Activated T-cell treated with anti-CD3 and anti-CD28 coated beads for 48 hours (primary cell): ENCODE measurements around the gene MFGE8.

Source experiments
- DNase-seq: peaks from one replicate; pipeline ENCODE4 v3.0.0-alpha.2; 2020; ENCODE audit warnings: low read depth

MFGE8 gene

DNA sequence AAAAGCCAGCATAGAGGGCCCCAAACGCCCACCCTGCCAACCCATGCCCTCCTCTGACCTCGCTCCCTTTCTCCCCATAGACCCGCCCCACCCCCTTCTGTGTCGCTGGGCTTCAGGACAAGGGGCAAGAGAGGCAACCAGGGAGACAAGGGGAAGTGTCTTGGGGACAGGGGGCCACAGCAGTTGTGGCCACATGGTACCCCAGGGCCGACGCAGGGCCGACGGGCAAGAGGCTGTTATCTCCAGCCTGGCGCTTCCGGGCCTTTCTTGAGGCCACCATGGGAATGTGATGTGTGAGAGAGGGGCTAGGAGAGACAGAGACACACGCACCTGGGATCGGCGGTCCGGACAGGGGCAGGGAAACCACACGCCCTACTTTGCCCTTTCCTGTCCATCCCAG lies 14.4 kb downstream of the MFGE8 start:
- no peak for DNase-seq

DNA sequence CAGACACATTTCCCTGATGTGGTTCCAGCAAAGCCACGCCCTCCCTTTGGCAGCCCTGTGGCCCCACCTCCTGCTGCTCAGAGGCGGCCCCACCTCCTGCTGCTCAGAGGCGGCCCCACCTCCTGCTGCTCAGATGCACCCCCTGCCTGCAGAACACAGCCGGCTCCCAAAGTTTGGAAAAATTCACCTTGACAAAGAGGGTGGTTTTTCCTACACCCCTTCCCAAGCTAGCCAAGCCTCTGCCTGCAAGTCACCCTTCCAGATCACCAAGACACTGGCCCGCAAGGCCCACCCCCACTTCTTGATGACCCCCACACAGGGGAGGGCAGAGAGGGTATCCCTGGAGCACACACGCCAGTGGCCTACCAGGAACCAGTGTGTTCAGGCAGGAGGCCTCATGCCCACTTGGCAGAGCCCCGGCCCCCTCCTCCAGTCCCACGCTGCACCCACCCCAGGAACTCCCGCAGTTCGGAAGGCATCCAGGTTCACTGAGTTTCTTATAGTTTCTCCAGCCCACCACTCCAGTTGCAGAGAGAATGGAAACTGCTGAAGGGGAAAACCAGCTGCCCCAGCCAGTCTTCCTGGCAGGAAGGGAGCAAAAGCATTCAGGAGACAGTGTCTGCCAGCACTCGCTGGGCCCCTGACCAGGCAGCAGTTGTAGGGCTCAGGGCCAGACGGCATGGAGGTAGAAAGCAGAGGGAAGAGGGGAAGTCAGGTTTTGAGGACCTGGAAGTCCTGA lies 15.6 kb downstream of the MFGE8 start:
- peak; percentile 78 for DNase-seq

- DNase-seq = no peak
These were observed 16.1 kb downstream of the MFGE8 start for GRCh38 chr15:88897142-88897455.

GRCh38 chr15:88896333-88897033 lies 16.7 kb downstream of the MFGE8 start:
- no peak for DNase-seq

GRCh38 chr15:88894819-88895767 lies 18.1 kb downstream of the MFGE8 start, which contains the start of gene HAPLN3:
Gene HAPLN3, minus strand, starts transcription at chr15:88895544. Its CDS starts 8,246 bp downstream, at chr15:88887298.
- DNase-seq = peak; percentile 63

- DNase-seq = peak; percentile 83
These were observed 18.8 kb downstream of the MFGE8 start for GRCh38 chr15:88894348-88894818.

- no peak for DNase-seq
These were observed 21.5 kb downstream of the MFGE8 start for GRCh38 chr15:88891540-88892254.

DNA sequence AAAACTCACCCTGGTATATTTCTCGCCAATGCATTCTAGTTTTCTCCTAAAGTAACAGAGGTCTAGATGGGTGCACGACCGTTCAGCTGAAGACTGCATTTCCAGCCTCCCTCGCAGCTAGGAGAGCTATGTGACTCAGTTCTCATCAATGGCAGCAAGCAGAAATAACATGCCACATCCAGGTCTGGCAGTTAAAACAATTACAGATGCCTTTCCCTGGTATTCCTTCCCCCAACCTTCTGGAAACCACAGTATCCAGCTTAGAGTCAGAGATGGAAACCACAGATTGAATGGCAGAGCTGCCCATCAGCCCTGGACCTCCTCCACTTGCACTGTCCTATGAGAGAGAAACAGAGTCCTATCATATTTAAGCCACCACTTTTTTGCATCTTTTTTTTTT lies 22.7 kb downstream of the MFGE8 start:
- DNase-seq = no peak

- no peak for DNase-seq
These were observed 24.5 kb downstream of the MFGE8 start for GRCh38 chr15:88888719-88889118.

- DNase-seq = no peak
These were observed 26.1 kb downstream of the MFGE8 start for GRCh38 chr15:88887068-88887580.

- DNase-seq = no peak
These were observed 30.4 kb downstream of the MFGE8 start for GRCh38 chr15:88882785-88883184.

DNA sequence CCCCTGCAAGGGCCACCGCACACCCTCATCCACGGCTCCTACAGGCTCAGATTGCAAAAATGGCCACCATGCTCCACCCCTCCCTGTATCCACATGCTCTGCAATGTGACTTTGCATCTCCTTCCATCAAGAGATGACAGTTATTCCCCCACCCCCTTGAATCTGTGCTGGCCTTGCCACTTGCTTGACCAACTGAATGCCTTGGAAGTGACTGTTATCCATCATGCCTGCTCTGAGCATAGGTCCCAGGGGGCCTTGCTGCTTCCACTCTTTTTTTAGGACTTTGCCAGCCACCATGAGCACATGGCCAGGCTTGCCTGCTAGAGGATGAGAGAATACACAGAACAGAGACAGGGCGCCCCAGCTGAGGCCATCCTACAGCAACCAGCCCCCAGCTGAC lies 31.4 kb downstream of the MFGE8 start:
- DNase-seq = no peak

GRCh38 chr15:88880944-88881740 lies 32.0 kb downstream of the MFGE8 start:
- DNase-seq = no peak

GRCh38 chr15:88878720-88879184 lies 34.4 kb downstream of the MFGE8 start:
- peak; percentile 25 for DNase-seq

DNA sequence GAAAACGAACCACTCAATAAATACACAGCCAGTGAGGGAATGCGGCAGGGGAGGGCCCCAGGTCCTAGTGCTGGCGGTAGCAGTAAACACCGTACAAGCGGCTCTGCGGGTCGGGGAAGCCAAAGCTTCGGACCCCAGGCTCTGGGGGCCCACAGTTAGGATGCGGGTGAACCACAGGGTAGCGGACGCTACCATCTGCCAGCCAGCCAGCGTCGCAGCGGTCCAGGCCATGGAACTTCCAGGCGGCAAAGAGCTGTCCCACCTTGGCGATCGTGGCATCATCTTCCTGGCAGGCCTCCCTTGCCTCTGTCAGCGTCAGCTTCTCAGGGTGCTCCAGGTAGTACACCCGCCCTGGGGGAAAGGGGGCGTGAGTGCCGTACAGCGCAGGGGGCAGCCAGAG lies 35.3 kb downstream of the MFGE8 start:
- no peak for DNase-seq

GRCh38 chr15:88877415-88877814 lies 35.8 kb downstream of the MFGE8 start:
- DNase-seq = no peak

DNA sequence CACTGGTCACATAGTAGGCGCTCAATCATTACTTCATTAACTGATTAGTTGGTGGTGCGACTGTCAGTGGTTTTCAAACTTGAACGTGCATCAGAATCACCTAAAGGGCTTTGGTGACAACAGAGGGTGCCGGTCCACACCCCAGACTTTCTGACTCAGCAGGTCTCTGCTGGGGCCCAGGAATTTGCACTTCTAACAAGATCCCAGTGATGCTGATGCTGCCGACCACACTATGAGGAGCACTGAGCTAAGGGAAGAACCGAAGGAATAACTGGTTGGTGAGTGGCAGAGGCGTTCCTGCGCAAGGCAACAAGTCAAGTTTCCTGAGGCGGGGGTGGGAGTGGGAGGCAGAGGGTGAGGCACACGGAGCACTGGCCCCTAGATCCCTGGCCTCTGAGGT lies 36.6 kb downstream of the MFGE8 start:
- DNase-seq = no peak

GRCh38 chr15:88874684-88875083 lies 38.5 kb downstream of the MFGE8 start:
- DNase-seq = no peak

GRCh38 chr15:88874275-88874674 lies 38.9 kb downstream of the MFGE8 start:
- DNase-seq = no peak

DNA sequence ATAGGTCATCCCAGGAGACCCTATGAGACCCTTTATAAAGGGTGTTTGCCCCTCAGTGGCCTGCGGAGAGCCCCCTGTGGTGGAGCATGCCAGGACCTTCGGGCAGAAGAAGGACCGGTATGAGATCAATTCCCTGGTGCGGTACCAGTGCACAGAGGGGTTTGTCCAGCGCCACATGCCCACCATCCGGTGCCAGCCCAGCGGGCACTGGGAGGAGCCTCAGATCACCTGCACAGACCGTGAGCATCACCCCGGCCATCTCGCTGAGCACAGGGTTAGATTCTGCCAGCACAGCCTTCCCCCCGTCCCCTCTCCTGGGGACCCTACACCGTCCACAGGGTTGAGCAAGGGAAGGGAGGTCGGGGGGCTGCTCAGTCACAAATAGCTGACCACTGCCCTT lies 39.4 kb downstream of the MFGE8 start:
- no peak for DNase-seq

DNA sequence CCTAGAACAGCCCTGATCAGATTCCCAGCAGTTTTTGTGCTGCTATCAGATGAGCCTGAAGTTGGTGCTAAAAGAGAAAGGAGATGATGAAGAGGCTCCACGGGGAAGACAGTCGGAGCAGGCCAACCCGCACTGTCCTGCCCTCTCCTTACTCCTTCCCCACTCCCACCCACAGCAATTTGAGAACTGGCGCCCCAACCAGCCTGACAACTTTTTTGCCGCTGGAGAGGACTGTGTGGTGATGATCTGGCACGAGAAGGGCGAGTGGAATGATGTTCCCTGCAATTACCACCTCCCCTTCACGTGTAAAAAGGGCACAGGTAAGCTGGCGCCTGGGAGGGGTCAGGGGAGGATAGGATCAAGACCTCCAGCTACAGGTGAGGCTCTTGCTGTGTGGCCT lies 40.5 kb downstream of the MFGE8 start:
- no peak for DNase-seq
